ENCODE results near the gene GRB10. TPM values are rescaled to one million over a fixed set of nuclear protein-coding genes. Genes with fewer than 3 reads are reported as not detected.

The GRB10 gene
- total and polyA plus RNA-seq, 2 of the 8 experiments (the other 6 are each of a cell fraction or from before 2014, with no cell fraction given): 35.7 to 97.0 TPM

GRCh38 chr7:50762337-50762736 lies 20.4 kb downstream of the GRB10 start:
- WGBS, 2 experiments (ENCODE audit: extremely low coverage in 1 of 2, insufficient coverage in 1 of 2, insufficient read length in 1 of 2, insufficient replicate concordance in 2 of 2, low coverage in 1 of 2, low lambda C conversion rate in 2 of 2, missing lambda C conversion rate in 1 of 2): 97% methylated on average over 2 of the region's 2 CpGs; no CpG with 5 or more reads in 1 of the 2 experiments
- H4K91ac ChIP-seq (replicated peaks; ENCODE audit: insufficient read length, low read length): no peak overlapping the region
- no peak overlapping the region for H3K56ac ChIP-seq (replicated peaks; ENCODE audit: insufficient read length, low read depth, low read length)
- no peak overlapping the region for H3K4me2 ChIP-seq (ENCODE audit: insufficient read depth in 1 of 2, low read depth in 2 of 2, low read length in 2 of 2)
- H3K4me1 ChIP-seq (replicated peaks in 1 of 4; ENCODE audit: control insufficient read depth in 3 of 4, insufficient read depth in 4 of 4, low read length in 3 of 4): peaks cover 1 to 6% (median 4%) of the 10 kb centered on the region in 4 experiments
- no peak overlapping the region for H4K5ac ChIP-seq (ENCODE audit: insufficient read length, low read depth, low read length)
- H3K4ac ChIP-seq (replicated peaks; ENCODE audit: insufficient read length, low read depth, low read length): no peak overlapping the region
- no peaks in the 10 kb centered on the region for H3K27me3 ChIP-seq (replicated peaks in 1 of 4; ENCODE audit: control insufficient read depth in 3 of 4, extremely low read depth in 1 of 4, insufficient read depth in 3 of 4, low read length in 3 of 4)
- no peak overlapping the region for H2BK12ac ChIP-seq (ENCODE audit: low read depth, low read length)
- H3K36me3 ChIP-seq (ENCODE audit: control insufficient read depth in 2 of 4, insufficient read depth in 4 of 4, low read length in 3 of 4): peaks cover 0 to 4% (median 2%) of the 10 kb centered on the region in 4 experiments; a peak in 2 of 8 replicates
- H3K27ac ChIP-seq (ENCODE audit: low read depth, low read length): no peak overlapping the region
- no peak overlapping the region for H2BK20ac ChIP-seq (ENCODE audit: low read length)
- no peak overlapping the region for H2BK5ac ChIP-seq (ENCODE audit: low read depth, low read length)
- FAIRE-seq (no peak), DNase-seq (ENCODE audit: low read depth in 1 of 2, low spot score in 2 of 2) (no peak)
- peaks cover 0 to 6% of the 10 kb centered on the region in 2 experiments for H4K20me1 ChIP-seq (replicated peaks in 1 of 2; ENCODE audit: control insufficient read depth in 1 of 2, insufficient read depth in 2 of 2, low read length in 2 of 2)
- no peak overlapping the region for H3K23ac ChIP-seq (ENCODE audit: insufficient read length)
- H2AK5ac ChIP-seq (ENCODE audit: low read depth, low read length): no peak overlapping the region
- no peaks in the 10 kb centered on the region for H3K23me2 ChIP-seq (ENCODE audit: low read depth, low read length)
- no peak overlapping the region; a peak in 1 of 7 replicates for H3K9ac ChIP-seq (replicated peaks in 1 of 4; ENCODE audit: extremely low read depth in 1 of 4, low read depth in 3 of 4, low read length in 3 of 4)
- H3K79me2 ChIP-seq (ENCODE audit: control insufficient read depth in 1 of 2, insufficient read depth in 2 of 2, low read length in 2 of 2): peaks cover 12 to 97% of the 10 kb centered on the region in 2 experiments
- peaks cover 25% of the 10 kb centered on the region for H3K79me1 ChIP-seq (ENCODE audit: low read depth, low read length)
- H3K18ac ChIP-seq (ENCODE audit: extremely low read depth, low read length): no peak overlapping the region
- H3K14ac ChIP-seq (ENCODE audit: insufficient read length): no peak overlapping the region
- CTCF ChIA-PET (ENCODE audit: partially characterized antibody): interaction anchor here (0.7 kb wide), 1 partner anchor 380 kb away, joined by 3 read pairs; no protein-coding TSS in a partner anchor
- no peak overlapping the region for H4K8ac ChIP-seq (ENCODE audit: extremely low read depth, insufficient read depth, low read length)
- no peak overlapping the region for H3K4me3 ChIP-seq (ENCODE audit: extremely low read depth in 1 of 4, insufficient read depth in 2 of 4, low read depth in 3 of 4, low read length in 4 of 4)
- POLR2A ChIA-PET (ENCODE audit: partially characterized antibody): no interaction called here
- no peak overlapping the region for H2BK15ac ChIP-seq (ENCODE audit: low read length)
- no peak overlapping the region for H2AFZ ChIP-seq (ENCODE audit: low read length)
- H2BK120ac ChIP-seq (replicated peaks; ENCODE audit: low read depth, low read length): no peak overlapping the region
- H3K9me3 ChIP-seq (ENCODE audit: insufficient read depth in 2 of 2, low read depth in 1 of 2, low read length in 1 of 2): no peaks in the 10 kb centered on the region; a peak in 1 of 4 replicates
- no peak for TF ChIP-seq GTF2F1 (IDR thresholded peaks at IDR 0.05; ENCODE audit: borderline replicate concordance, low read depth, low read length)
- no peak for TF ChIP-seq YY1 (IDR thresholded peaks at IDR 0.05; ENCODE audit: low read depth, low read length)
- no peak for TF ChIP-seq RBBP5 (IDR thresholded peaks at IDR 0.05; ENCODE audit: borderline replicate concordance, low read depth, low read length)
- TF ChIP-seq RFX5 (IDR thresholded peaks at IDR 0.05; ENCODE audit: borderline replicate concordance, low read depth, low read length): no peak
- TF ChIP-seq NRF1 (IDR thresholded peaks at IDR 0.05; ENCODE audit: low read depth, low read length): no peak
- TF ChIP-seq, protein P1, sequence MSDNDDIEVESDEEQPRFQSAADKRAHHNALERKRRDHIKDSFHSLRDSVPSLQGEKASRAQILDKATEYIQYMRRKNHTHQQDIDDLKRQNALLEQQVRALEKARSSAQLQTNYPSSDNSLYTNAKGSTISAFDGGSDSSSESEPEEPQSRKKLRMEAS (IDR thresholded peaks at IDR 0.05): no peak
- no peak for TF ChIP-seq CBX8 (IDR thresholded peaks at IDR 0.05; ENCODE audit: borderline replicate concordance, low read depth, low read length)

Data from H1 (cell line).